GM19025 (cell line): ENCODE results near the gene NEDD4.
"Not testable (repeated sequence)": the region's sequence is repeated elsewhere in the genome, so short reads cannot be mapped to it uniquely, and the experiment has no call there.

ENCODE experiments used
- ATAC-seq: cut with Tn5 transposase; IDR thresholded peaks from one replicate; pipeline ENCODE4 v1.9.1; 2021; ENCODE audit warnings: mild to moderate bottlenecking, low read depth, moderate library complexity; ENCODE audit not compliant: unreplicated experiment

NEDD4 gene

GRCh38 chr15:55960946-55961345 lies 32.5 kb downstream of the NEDD4 start:
- ATAC-seq, result no peak

DNA sequence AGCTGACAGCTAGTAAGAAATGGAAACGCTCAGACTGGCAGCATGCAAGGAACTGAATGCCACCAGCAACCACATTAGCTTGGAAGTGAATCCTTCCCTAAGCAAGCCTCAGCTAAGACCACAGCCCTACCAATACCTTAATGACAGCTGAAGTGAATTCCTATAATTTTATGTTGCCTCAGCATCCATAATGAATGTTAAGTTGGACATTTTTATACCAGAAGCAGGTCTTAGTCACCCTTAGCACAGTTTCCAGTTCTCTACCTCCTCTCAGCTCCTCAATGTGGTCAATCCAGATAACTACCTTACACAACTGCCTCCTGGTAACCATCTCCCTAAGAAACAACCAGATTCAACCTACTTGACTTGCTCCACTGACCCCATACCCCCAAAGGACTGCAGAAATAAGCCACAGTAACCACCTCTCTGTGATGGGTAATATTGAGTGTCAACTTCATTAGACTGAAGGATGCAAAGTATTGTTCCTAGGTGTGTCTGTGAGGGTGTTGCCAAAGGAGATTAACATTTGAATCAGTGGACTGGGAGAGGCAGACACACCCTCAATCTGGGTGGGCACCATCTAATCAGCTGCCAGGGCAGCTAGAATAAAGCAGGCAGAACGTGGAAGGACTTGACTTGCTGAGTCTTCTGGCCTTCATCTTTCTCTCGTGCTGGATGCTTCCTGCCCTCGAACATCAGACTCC lies 33.5 kb downstream of the NEDD4 start:
- ATAC-seq, result no peak

DNA sequence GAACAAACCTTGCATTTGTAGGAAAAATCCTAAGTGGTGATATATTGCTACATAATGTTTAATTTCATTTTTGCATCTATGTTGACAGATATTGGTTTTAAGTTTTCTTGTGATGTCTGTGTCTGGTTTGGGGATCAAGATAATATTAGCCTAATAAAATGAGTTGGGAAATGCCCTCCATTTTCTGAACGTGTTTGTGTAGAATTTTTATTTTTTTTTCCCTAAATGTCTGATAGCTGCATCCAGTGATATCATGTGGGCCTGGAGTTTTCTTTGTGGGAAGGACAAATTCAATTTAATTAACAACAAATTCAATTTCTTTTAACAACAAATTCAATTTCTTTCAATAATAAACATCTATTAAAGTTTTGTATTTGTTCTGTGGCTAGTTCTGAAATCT lies 35.1 kb downstream of the NEDD4 start:
- ATAC-seq, result no peak

DNA sequence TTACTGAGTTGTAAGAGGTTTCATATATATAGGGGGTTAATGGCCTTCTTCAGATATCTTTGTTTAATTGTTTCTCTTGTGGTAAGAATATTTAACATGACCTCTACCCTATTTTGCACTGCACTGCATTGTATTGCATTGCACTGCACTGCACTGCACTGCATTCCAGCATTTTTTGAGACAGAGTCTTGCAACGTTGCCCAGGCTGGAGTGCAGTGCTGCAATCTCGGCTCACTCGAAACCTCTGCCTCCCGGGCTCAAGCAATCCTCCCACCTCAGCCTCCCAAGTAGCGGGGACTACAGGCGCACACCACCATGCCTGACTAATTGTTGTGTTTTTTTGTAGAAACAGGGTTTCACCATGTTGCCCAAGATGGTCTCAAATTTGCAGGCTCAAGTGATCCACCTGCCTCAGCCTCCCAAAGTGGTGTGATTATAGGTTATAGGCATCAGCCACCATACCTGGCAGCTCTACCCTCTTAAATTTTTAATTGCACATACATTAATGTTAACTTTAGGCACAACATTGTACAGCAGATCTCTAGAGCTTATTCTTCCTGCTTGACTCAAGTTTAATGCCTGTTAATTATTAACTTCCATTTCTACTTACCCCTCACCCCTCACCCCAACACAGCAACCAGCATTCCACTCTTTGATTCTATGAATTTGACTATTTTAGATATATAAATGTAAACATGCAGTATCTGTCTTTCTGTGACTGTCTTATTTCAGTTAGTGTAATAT lies 38.4 kb downstream of the NEDD4 start:
- ATAC-seq, result no peak

- not testable (repeated sequence) for ATAC-seq
Measured at GRCh38 chr15:55952501-55953274, 40.7 kb downstream of the NEDD4 start.

GRCh38 chr15:55944606-55945005 lies 48.8 kb downstream of the NEDD4 start:
- not testable (repeated sequence) for ATAC-seq

DNA sequence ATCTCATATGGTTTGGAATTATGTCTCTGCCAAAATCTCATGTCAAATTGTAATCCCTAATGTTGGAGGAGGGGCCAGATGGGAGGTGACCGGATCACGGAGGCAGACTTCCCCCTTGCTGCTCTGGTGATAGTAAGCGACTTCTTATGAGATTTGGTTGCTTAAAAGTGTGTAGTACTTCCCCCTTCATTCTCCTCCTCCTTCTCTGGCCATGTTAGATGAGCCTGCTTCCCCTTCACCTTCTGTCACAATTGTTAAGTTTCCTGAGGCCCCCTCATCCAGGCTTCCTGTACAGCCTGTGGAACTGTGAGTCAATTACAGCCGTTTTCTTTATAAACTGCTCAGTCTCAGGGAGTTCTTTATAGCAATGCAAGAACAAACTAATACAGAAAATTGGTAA lies 51.1 kb downstream of the NEDD4 start:
- no peak for ATAC-seq

DNA sequence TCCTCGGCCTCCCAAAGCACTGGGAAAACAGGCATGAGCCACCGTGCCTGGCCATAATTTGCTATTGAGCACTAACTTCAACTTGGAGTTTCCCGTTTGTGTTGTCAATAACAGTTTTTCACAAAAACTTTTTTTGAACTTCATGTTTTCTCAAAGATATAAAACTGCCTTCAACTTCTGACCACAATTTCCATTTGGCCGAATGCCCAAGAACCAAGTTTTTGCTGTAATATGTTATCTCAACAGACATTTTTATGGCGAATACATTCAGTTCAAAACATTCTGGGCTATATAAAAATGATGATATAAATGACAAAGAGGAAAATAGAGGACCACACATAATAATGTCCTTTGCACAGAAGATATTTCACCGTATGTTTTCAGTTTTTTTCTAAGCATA lies 56.4 kb downstream of the NEDD4 start:
- no peak for ATAC-seq

DNA sequence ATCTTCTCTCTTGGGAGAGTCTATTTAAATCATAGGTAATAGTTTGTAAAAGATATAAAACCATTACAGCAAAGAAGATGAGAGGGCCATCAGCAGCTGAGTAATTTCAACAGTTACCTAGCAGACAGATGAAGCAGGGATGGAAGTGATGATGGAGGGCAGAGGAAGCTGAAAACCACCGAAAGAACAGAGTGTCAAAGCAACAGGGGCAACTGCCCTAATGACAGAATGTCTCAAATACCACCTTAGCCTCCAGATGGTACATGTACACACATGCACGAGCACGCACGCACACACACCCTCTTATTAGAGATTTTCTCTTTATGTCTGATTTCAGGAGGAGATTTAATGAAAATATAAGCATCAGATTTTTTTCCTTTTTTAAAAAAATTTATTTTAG lies 64.5 kb downstream of the NEDD4 start:
- no peak for ATAC-seq

DNA sequence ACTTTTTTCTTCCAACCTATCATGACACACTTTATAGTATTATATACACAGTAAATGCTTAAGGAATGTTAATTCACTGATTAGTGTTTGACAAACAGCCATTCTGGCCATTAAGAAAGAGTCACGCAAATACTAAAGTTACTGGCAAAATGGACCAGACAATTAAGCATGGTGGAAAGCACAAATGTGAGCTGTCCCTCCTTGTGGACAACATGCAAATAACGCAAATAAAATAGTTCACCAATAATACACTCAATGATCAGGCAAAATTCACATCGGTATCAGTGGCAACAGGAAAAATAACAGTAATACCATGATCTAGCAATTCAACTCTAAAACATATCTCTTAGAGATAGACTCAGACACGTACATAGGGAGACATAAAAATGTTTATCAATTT lies 71.7 kb downstream of the NEDD4 start:
- no peak for ATAC-seq

- ATAC-seq, result no peak
Measured at GRCh38 chr15:55917881-55918296, 75.5 kb downstream of the NEDD4 start.

GRCh38 chr15:55916666-55917409 lies 76.6 kb downstream of the NEDD4 start:
- no peak for ATAC-seq

DNA sequence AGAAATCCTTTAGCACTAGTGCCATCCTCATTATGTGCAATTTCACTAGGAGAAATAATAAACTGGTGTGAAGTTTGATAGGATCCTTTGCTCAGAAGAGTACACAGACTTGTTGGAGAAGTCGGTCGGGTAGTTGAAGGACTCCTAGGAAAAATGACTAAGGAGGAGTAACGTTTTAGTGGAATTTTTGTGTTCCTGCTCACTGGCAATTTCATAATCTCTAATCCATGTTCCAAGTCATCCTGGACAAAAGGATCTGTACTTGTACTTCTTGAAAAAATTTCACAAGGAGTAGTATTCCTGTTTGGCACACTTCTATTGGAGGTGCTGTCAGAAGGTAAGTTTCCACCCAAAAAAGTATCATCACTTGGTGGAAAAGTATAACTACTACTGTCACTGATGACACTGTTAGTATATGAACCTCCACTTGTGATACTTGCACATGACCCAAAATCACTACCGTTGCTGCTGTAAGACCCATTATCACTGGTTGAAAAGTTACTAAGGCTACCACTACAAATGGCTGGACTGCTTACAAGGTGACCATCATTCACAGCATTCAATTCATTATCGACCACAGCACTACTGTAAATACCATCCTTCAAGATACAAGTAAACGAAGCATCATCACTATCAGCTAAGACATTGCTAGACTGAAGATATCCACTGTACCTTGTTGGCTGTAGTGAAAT lies 77.4 kb downstream of the NEDD4 start:
- ATAC-seq, result no peak

DNA sequence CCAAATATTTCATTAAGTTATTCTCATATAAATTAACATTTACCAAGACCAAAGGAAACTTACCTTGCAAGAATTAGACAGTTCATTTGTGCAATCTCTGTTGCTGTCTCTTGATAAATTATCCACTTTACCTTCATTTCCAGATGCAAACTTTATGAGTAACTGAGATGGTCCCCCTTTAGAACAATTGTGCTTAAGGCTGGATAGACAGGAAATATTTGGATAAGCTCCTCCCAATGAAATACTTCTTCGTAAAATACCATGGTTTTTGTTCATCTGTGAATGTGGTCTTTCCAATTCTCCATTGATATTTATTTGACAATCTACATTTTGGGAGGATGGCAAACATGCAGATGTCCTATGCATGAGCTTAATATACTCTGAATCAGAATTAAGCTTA lies 78.2 kb downstream of the NEDD4 start:
- no peak for ATAC-seq

- no peak for ATAC-seq
Measured at GRCh38 chr15:55914446-55914845, 79.0 kb downstream of the NEDD4 start.

DNA sequence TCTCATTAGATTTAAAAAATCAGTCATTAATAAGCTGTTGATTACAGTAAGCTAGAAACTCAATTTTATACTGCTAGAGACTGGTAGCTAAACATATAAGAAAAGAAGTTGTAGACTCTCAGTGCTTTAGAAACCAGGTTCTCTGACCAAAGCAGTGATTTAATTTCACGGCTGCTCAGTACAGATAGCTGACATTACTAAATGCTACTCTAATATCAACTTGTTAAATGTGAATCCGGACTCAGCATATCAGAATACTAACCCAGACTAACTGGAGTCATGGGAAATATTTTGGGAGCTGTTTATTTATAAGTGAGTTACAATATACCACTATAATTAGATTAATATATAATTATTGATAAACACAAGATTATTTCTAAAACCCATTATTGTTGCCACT lies 80.4 kb downstream of the NEDD4 start:
- ATAC-seq, result no peak

GRCh38 chr15:55909036-55909811 lies 84.2 kb downstream of the NEDD4 start:
- ATAC-seq, result no peak

DNA sequence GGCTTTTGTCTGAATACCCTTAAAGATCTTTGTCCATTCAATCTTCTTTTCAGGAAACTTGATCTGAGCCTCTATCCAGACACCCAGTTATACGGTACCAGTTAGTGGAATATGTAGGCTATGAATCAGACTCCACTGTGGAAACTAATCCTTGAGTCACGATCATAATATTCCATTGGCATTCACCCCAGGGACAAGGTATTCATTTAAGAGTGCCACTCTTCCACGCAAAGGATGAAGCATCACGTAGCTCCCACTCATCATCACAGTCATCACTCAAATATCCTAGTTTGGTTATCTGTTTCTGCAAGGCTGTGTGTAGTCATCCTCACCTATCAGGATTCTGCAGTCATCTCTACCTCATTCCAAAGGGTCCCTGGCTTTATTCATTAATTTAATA lies 85.6 kb downstream of the NEDD4 start:
- ATAC-seq, result no peak

DNA sequence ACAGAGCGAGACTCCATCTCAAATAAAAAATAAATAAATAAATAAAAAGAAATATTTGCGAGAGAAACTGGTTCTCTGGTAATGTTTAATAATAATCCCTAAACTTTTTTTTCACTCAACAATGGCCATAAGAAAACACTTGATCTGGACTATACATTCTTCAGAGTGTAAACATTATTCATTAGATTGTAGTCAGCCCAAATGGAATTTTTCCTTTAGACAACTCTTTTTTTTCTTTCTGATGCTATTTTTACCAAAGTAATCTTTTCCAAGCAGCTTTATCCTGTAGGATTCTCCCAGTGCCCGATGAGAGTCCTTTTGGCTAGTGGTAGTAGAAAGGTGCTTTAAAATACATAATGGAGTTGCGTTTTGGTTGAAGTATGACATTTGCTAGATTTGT lies 90.4 kb downstream of the NEDD4 start:
- ATAC-seq, result no peak
